ENCODE results near the gene HIPK2. TPM values are rescaled to one million over a fixed set of nuclear protein-coding genes. Genes with fewer than 3 reads are reported as not detected.

HIPK2 gene
- total RNA-seq, 2 experiments from 2014 or later, result 6.2 to 7.9 TPM

DNA sequence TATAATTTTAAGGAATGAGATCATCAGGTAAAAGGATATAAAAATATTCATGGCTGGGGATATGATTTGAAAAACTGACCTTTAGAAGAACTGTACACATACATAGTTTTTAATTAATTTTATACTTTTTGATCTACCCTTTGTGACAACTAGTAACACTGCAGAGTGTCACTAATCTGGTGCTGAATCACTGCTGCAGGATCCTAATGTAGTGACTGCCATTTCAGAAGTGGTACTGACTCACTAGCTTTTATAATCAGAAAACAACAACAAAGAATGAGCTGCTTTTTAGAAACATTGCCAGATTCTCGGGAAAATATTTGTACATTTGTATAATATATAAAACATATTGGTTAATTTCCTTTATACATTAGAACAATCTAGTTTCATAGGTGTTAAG lies 110.4 kb downstream of the HIPK2 start:
- no peak overlapping the region for H2AFZ ChIP-seq (ENCODE audit: low read length)
- ChIA-PET CTCF (ENCODE audit: unreplicated experiment) (no interaction called here), POLR2A (interaction anchor here (0.7 kb wide), 1 partner anchor 352 kb away, joined by 3 read pairs; no protein-coding TSS in a partner anchor)
- H3K79me2 ChIP-seq (ENCODE audit: insufficient read depth, low read depth, low read length), result no peaks in the 10 kb centered on the region
- intact Hi-C loops (cut with micrococcal nuclease; ENCODE audit: unreplicated experiment), result no loop called here
- no peak overlapping the region for H3K27ac ChIP-seq (ENCODE audit: low read depth, low read length, poor library complexity, severe bottlenecking)
- DNase-seq (ENCODE audit: low spot score), result no peak
- no peak overlapping the region for H3K4me3 ChIP-seq (ENCODE audit: low read depth, low read length, poor library complexity, severe bottlenecking)
- no peaks in the 10 kb centered on the region for H3K4me1 ChIP-seq (ENCODE audit: insufficient read depth, low read length, poor library complexity, severe bottlenecking)
- no peak overlapping the region for H3K4me2 ChIP-seq (ENCODE audit: low read length)
- no peaks in the 10 kb centered on the region for H3K9me2 ChIP-seq (ENCODE audit: insufficient read depth, low read length)
- no peaks in the 10 kb centered on the region for H3K9me3 ChIP-seq (ENCODE audit: low read length)
- no peak for TF ChIP-seq EZH2phosphoT487 (IDR thresholded peaks at IDR 0.05; ENCODE audit: borderline replicate concordance, low read depth, low read length)
- TF ChIP-seq, protein P1, sequence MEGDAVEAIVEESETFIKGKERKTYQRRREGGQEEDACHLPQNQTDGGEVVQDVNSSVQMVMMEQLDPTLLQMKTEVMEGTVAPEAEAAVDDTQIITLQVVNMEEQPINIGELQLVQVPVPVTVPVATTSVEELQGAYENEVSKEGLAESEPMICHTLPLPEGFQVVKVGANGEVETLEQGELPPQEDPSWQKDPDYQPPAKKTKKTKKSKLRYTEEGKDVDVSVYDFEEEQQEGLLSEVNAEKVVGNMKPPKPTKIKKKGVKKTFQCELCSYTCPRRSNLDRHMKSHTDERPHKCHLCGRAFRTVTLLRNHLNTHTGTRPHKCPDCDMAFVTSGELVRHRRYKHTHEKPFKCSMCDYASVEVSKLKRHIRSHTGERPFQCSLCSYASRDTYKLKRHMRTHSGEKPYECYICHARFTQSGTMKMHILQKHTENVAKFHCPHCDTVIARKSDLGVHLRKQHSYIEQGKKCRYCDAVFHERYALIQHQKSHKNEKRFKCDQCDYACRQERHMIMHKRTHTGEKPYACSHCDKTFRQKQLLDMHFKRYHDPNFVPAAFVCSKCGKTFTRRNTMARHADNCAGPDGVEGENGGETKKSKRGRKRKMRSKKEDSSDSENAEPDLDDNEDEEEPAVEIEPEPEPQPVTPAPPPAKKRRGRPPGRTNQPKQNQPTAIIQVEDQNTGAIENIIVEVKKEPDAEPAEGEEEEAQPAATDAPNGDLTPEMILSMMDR (conservative IDR thresholded peaks at IDR 0.05; ENCODE audit: low read length), result no peak
- BruUV-seq (replicated peaks), result no TSS peak
- no peaks in the 10 kb centered on the region for H4K20me1 ChIP-seq (ENCODE audit: insufficient read depth, low read length)
- H3K36me3 ChIP-seq (ENCODE audit: insufficient read depth, low read length), result no peaks in the 10 kb centered on the region

DNA sequence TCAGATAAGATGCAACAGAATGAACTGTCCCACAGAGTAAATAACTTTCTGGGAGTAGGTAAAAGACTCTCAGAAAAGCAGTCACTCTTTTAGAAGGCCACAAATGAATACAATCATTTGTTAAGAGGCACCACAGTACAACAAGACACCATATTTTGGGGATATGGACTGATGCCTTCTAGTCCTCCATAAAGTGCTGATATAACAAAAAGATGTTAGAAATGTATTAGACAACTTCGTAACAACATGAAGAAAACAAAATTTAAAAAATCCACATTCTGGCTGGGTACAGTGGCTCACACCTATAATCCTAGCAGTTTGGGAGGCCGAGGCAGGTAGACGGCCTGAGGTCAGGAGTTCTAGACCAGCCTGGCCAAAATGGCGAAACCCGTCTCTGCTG lies 111.3 kb downstream of the HIPK2 start:
- CTCF ChIA-PET (ENCODE audit: unreplicated experiment), result no interaction called here
- Histone ChIP-seq H3K79me2 (ENCODE audit: insufficient read depth, low read depth, low read length) (no peaks in the 10 kb centered on the region), H3K4me2 (ENCODE audit: low read length) (no peak overlapping the region), H3K27ac (ENCODE audit: low read depth, low read length, poor library complexity, severe bottlenecking) (no peak overlapping the region), H3K4me3 (ENCODE audit: low read depth, low read length, poor library complexity, severe bottlenecking) (no peak overlapping the region), H4K20me1 (ENCODE audit: insufficient read depth, low read length) (no peaks in the 10 kb centered on the region), H3K4me1 (ENCODE audit: insufficient read depth, low read length, poor library complexity, severe bottlenecking) (no peaks in the 10 kb centered on the region), H3K9me2 (ENCODE audit: insufficient read depth, low read length) (no peaks in the 10 kb centered on the region), H3K36me3 (ENCODE audit: insufficient read depth, low read length) (no peaks in the 10 kb centered on the region), H3K9me3 (ENCODE audit: low read length) (no peaks in the 10 kb centered on the region), H2AFZ (ENCODE audit: low read length) (no peak overlapping the region)
- BruUV-seq (replicated peaks), result no TSS peak
- POLR2A ChIA-PET, result no interaction called here
- DNase-seq (ENCODE audit: low spot score), result no peak
- intact Hi-C loops (cut with micrococcal nuclease; ENCODE audit: unreplicated experiment), result no loop called here
- TF ChIP-seq, protein P1 (conservative IDR thresholded peaks at IDR 0.05; ENCODE audit: low read length), result no peak
- no peak for TF ChIP-seq EZH2phosphoT487 (IDR thresholded peaks at IDR 0.05; ENCODE audit: borderline replicate concordance, low read depth, low read length)

DNA sequence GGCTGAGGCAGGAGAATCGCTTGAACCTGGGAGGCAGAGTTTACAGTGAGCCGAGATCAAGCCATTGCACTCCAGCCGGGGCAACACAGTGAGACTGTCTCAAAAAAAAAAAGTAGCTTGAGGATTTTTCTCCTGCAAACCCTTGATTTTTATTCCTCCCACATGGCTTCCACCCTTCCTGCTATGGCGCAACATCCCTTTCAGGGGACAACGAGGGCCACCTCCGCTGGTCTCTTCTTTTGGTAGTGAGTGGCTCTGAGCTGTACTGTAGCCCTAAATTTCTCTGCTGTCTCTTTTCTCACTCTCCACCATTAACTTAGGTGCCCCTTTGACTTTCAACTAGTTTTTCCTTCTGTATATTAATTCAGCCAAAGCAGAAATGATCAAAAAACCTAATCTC lies 113.4 kb downstream of the HIPK2 start:
- Histone ChIP-seq H4K20me1 (ENCODE audit: insufficient read depth, low read length) (no peaks in the 10 kb centered on the region), H3K4me2 (ENCODE audit: low read length) (no peak overlapping the region), H3K27ac (ENCODE audit: low read depth, low read length, poor library complexity, severe bottlenecking) (no peak overlapping the region), H3K36me3 (ENCODE audit: insufficient read depth, low read length) (no peaks in the 10 kb centered on the region), H3K9me2 (ENCODE audit: insufficient read depth, low read length) (no peaks in the 10 kb centered on the region), H3K4me1 (ENCODE audit: insufficient read depth, low read length, poor library complexity, severe bottlenecking) (no peaks in the 10 kb centered on the region), H3K79me2 (ENCODE audit: insufficient read depth, low read depth, low read length) (no peaks in the 10 kb centered on the region), H3K4me3 (ENCODE audit: low read depth, low read length, poor library complexity, severe bottlenecking) (no peak overlapping the region), H2AFZ (ENCODE audit: low read length) (no peak overlapping the region), H3K9me3 (ENCODE audit: low read length) (no peaks in the 10 kb centered on the region)
- intact Hi-C loops (cut with micrococcal nuclease; ENCODE audit: unreplicated experiment), result no loop called here
- no peak for TF ChIP-seq EZH2phosphoT487 (IDR thresholded peaks at IDR 0.05; ENCODE audit: borderline replicate concordance, low read depth, low read length)
- TF ChIP-seq, protein P1 (conservative IDR thresholded peaks at IDR 0.05; ENCODE audit: low read length), result no peak
- no peak for DNase-seq (ENCODE audit: low spot score)
- POLR2A ChIA-PET, result interaction anchor here (0.6 to 0.7 kb wide), 2 partner anchors 20 to 207 kb away, joined by 4 read pairs; no protein-coding TSS in a partner anchor
- CTCF ChIA-PET (ENCODE audit: unreplicated experiment), result interaction anchor here (0.7 kb wide), 1 partner anchor 11 kb away, joined by 3 read pairs; no protein-coding TSS in a partner anchor
- BruUV-seq (replicated peaks), result no TSS peak
